GM12872 (cell line): ENCODE data around the gene PRKN.

ENCODE experiments used
- CTCF ChIP-seq: IDR thresholded peaks from 3 replicates; pipeline ENCODE4 v1.5.1; 2011; ENCODE audit warnings: low read depth, mild to moderate bottlenecking, low read length, moderate library complexity; ENCODE audit not compliant: insufficient read depth

PRKN gene

GRCh38 chr6:161327360-161327953 is 1400.1 kb downstream of the PRKN start:
- TF ChIP-seq CTCF = no peak

- TF ChIP-seq CTCF = no peak
Observed at GRCh38 chr6:161319231-161319630, 1408.3 kb downstream of the PRKN start.

- TF ChIP-seq CTCF = no peak
Observed at GRCh38 chr6:161318456-161318855, 1409.1 kb downstream of the PRKN start.

- TF ChIP-seq CTCF = no peak
Observed at GRCh38 chr6:161316531-161316930, 1411.0 kb downstream of the PRKN start.

GRCh38 chr6:161313940-161314509 is 1413.5 kb downstream of the PRKN start:
- no peak for TF ChIP-seq CTCF

- TF ChIP-seq CTCF = no peak
Observed at GRCh38 chr6:161308075-161308655, 1419.4 kb downstream of the PRKN start.

GRCh38 chr6:161305860-161306259 is 1421.7 kb downstream of the PRKN start:
- TF ChIP-seq CTCF = no peak
